K562 (cell line): Measurements from ENCODE around the gene PDE12. TPM values are rescaled to one million over a fixed set of nuclear protein-coding genes. Genes with fewer than 3 reads are reported as not detected.

Source experiments
- AFF4 ChIP-seq: sonication (generic); formaldehyde crosslinking; IDR thresholded peaks from 2 replicates; pipeline ENCODE4 v1.8.0; 2023; ENCODE audit warnings: mild to moderate bottlenecking, missing genetic modification reagents
- ERF ChIP-seq: fragments of 450-650 bp; formaldehyde crosslinking; IDR thresholded peaks from 2 replicates; pipeline ENCODE4 v1.4.0; 2020; ENCODE audit warnings: mild to moderate bottlenecking, mixed read lengths
- FOXA1 ChIP-seq: fragments of 450-650 bp; IDR thresholded peaks from 2 replicates; pipeline ENCODE4 v1.6.1; 2016; ENCODE audit warnings: mild to moderate bottlenecking, borderline replicate concordance
- PHTF2 ChIP-seq: fragments of 250-450 bp; sonication (Bioruptor Pico); IDR thresholded peaks from 2 replicates; pipeline ENCODE4 v1.5.0; 2021; ENCODE audit warnings: mild to moderate bottlenecking
- YY1 ChIP-seq, 3 experiments: IDR thresholded peaks; 2 replicates each; pipeline ENCODE4 v1.6.1; 2011; ENCODE audit warnings: low read length in 2 of 3, mild to moderate bottlenecking in 2 of 3, moderate library complexity in 2 of 3, borderline replicate concordance in 1 of 3, control low read depth in 1 of 3, low read depth in 1 of 3; ENCODE audit not compliant: insufficient read depth in 3 of 3, insufficient replicate concordance in 2 of 3, control insufficient read depth in 1 of 3, insufficient read length in 1 of 3; ENCODE audit errors: extremely low read depth in 1 of 3
- ZBTB2 ChIP-seq: fragments of 450-650 bp; IDR thresholded peaks from 2 replicates; pipeline ENCODE4 v1.6.1; 2016; ENCODE audit warnings: antibody characterized with exemption
- ZBTB33 ChIP-seq: sonication (generic); formaldehyde crosslinking; IDR thresholded peaks from 2 replicates; pipeline ENCODE4 v1.8.1; 2023; ENCODE audit warnings: mild to moderate bottlenecking, missing genetic modification reagents
- ZKSCAN8 ChIP-seq: fragments of 200-800 bp; sonication (Bioruptor generic); IDR thresholded peaks from 2 replicates; pipeline ENCODE4 v1.6.1; 2016; ENCODE audit warnings: missing genetic modification characterization, missing compliant biosample characterization
- polyA plus RNA-seq, 8 experiments: library from polyadenylated mRNA; depleted of rRNA in 4 of 8; stranded (reverse) in 5 of 8; unstranded in 3 of 8; fragments of >200 nt; fragmentation: Nextera tagmentation in 2 of 8; fragmentation: Illumina TruSeq in 1 of 8; extraction: Ambion mirVana in 2 of 8; extraction: Trizol in 1 of 8; gene quantifications; 2 replicates each; pipeline versions ENCODE4 v1.2.1 to v1.2.3, GENCODE V29; 2011 to 2014; ENCODE audit warnings: inconsistent platforms in 1 of 8, missing spikeins in 1 of 8
- total RNA-seq, 7 experiments: library from RNA; depleted of rRNA in 6 of 7; stranded (reverse); fragments of >200 nt in 6 of 7; fragmentation: Illumina TruSeq in 2 of 7; extraction: Trizol in 2 of 7; gene quantifications; 2 replicates each; pipeline versions ENCODE4 v1.2.1 to v1.2.3, GENCODE V29; 2011 to 2021; ENCODE audit warnings: low replicate concordance in 1 of 7

PDE12 gene
- total and polyA plus RNA-seq, 9 of the 15 experiments (the other 6 are each of a cell fraction or from before 2014, with no cell fraction given) = 2.1 to 20.5 (median 10.0) TPM

GRCh38 chr3:57598765-57599360, 42.8 kb downstream of the PDE12 start (continued):
- TF ChIP-seq ZBTB33 (CRISPR knock-in tag) (0 out of 2 replicates have a peak, but pooled peaks have one; percentile 16), ZBTB2 (peak; percentile 52; the same call in 1 of the 2 replicates), FOXA1 (no peak), ERF (0 out of 2 replicates have a peak, but pooled peaks have one; percentile 22), ZKSCAN8 (no peak), PHTF2 (CRISPR knock-in tag) (no peak), YY1 (IDR thresholded peaks at IDR 0.05; ENCODE audit: borderline replicate concordance in 1 of 3, control insufficient read depth in 1 of 3, extremely low read depth in 1 of 3, insufficient read depth in 3 of 3, insufficient read length in 1 of 3, insufficient replicate concordance in 2 of 3, low read depth in 1 of 3, low read length in 2 of 3) (no peak), AFF4 (CRISPR knock-in tag) (no peak)
